ENCODE results near the gene DTX4. TPM values are rescaled to one million over a fixed set of nuclear protein-coding genes. Genes with fewer than 3 reads are reported as not detected.
A peak's percentile ranks its signal among the peaks of the same experiment; 100 is the strongest.

The DTX4 gene
- total RNA-seq, 1 experiment from 2014 or later, result 0.48 TPM

- DNase-seq (ENCODE audit: low read depth), result no peak
These were observed 47.9 kb downstream of the DTX4 start for GRCh38 chr11:59219836-59220235.

GRCh38 chr11:59221441-59221840 lies 49.5 kb downstream of the DTX4 start:
- DNase-seq (ENCODE audit: low read depth), result no peak

GRCh38 chr11:59222464-59223060 lies 50.6 kb downstream of the DTX4 start:
- no peak for DNase-seq (ENCODE audit: low read depth)

- DNase-seq (ENCODE audit: low read depth), result no peak
These were observed 51.2 kb downstream of the DTX4 start for GRCh38 chr11:59223177-59223576.

GRCh38 chr11:59223611-59224010 lies 51.7 kb downstream of the DTX4 start:
- DNase-seq (ENCODE audit: low read depth), result no peak

- no peak for DNase-seq (ENCODE audit: low read depth)
These were observed 52.5 kb downstream of the DTX4 start for GRCh38 chr11:59224351-59224928.

- no peak for DNase-seq (ENCODE audit: low read depth)
These were observed 53.1 kb downstream of the DTX4 start for GRCh38 chr11:59225017-59225416.

GRCh38 chr11:59226396-59226795 lies 54.5 kb downstream of the DTX4 start:
- DNase-seq (ENCODE audit: low read depth), result no peak

GRCh38 chr11:59240322-59240721 lies 68.4 kb downstream of the DTX4 start:
- no peak for DNase-seq (ENCODE audit: low read depth)

GRCh38 chr11:59243633-59244032 lies 71.7 kb downstream of the DTX4 start:
- no peak for DNase-seq (ENCODE audit: low read depth)

- peak; percentile 50 for DNase-seq (ENCODE audit: low read depth)
These were observed 75.7 kb downstream of the DTX4 start for GRCh38 chr11:59247531-59248227.

GRCh38 chr11:59249535-59249934 lies 77.6 kb downstream of the DTX4 start:
- no peak for DNase-seq (ENCODE audit: low read depth)

- DNase-seq (ENCODE audit: low read depth), result no peak
These were observed 81.1 kb downstream of the DTX4 start for GRCh38 chr11:59253001-59253400.

GRCh38 chr11:59254286-59254685 lies 82.4 kb downstream of the DTX4 start:
- no peak for DNase-seq (ENCODE audit: low read depth)

- no peak for DNase-seq (ENCODE audit: low read depth)
These were observed 83.3 kb downstream of the DTX4 start for GRCh38 chr11:59255281-59255680.

Other genes starting within 250 kb of the DTX4 start
- 1.1 and 1.3 TPM in 2 replicates for gene GLYATL1, start 232.6 kb upstream of the DTX4 start, total RNA-seq (2014; rRNA removed; shearing (Covaris generic))
- not detected in 2 replicates for gene GLYATL1B, start 85.8 kb upstream of the DTX4 start, total RNA-seq (2014; rRNA removed; shearing (Covaris generic))
- gene FAM111B, start 64.9 kb upstream of the DTX4 start, total RNA-seq (2014; rRNA removed; shearing (Covaris generic)), result 21.1 and 34.0 TPM in 2 replicates
- 118 and 127 TPM in 2 replicates for gene FAM111A, start 29.3 kb upstream of the DTX4 start, total RNA-seq (2014; rRNA removed; shearing (Covaris generic))
- not detected in 2 replicates for gene MPEG1, start 40.8 kb downstream of the DTX4 start, total RNA-seq (2014; rRNA removed; shearing (Covaris generic))
- not detected in 2 replicates for gene OR5AN1, start 186.8 kb downstream of the DTX4 start, total RNA-seq (2014; rRNA removed; shearing (Covaris generic))

Data from RPMI7951 (cell line).